A549 (cell line): ENCODE data around the gene MAD1L1. TPM values are rescaled to one million over a fixed set of nuclear protein-coding genes. Genes with fewer than 3 reads are reported as not detected.

Experiments used
- ATAC-seq, 2 experiments: fragments of 200-7000 bp in 1 of 2; fragments of >200 bp in 1 of 2; cut with Nextera tagmentation in 1 of 2; cut with Tn5 transposase in 1 of 2; 3 replicates each; pipeline versions ENCODE4 v1.8.0 to v1.9.1; 2018 to 2020; ENCODE audit warnings: mild to moderate bottlenecking in 1 of 2, moderate library complexity in 1 of 2
- CTCF ChIA-PET: fragments of 300-600 bp; sonication (Branson Sonifier 250); formaldehyde crosslinking; extraction: SDS; loops from one replicate; lab custom pipeline; 2021; ENCODE audit warnings: antibody characterized with exemption, inconsistent platforms; lab: Yijun Ruan, JAX
- POLR2A ChIA-PET: fragments of 350-600 bp; formaldehyde crosslinking; extraction: SDS; loops from one replicate; lab custom pipeline; 2021; ENCODE audit warnings: antibody characterized with exemption, inconsistent platforms; lab: Yijun Ruan, JAX
- DNase-seq, 2 experiments: peaks; one replicate each; pipeline versions ENCODE4 v3.0.0 to v3.0.0-alpha.2; 2011 to 2016; ENCODE audit warnings: low read depth in 1 of 2, low spot score in 1 of 2
- FAIRE-seq: peaks from 2 replicates; lab custom pipeline; 2011; peaks lifted over from hg19 to GRCh38; lab: Jason Lieb, UNC
- H3K27ac ChIP-seq, 2 experiments: fragments of >200 bp; sonication (Bioruptor Twin); formaldehyde crosslinking; 3 replicates each; pipeline ENCODE4 v1.5.1; 2016 to 2017
- H3K4me1 ChIP-seq: fragments of >200 bp; sonication (Bioruptor Twin); formaldehyde crosslinking; 3 replicates; pipeline ENCODE4 v1.6.1; 2016
- H3K4me2 ChIP-seq: fragments of >200 bp; sonication (Bioruptor Twin); formaldehyde crosslinking; 3 replicates; pipeline ENCODE4 v1.6.1; 2016
- H3K4me3 ChIP-seq: fragments of >200 bp; sonication (Bioruptor Twin); formaldehyde crosslinking; 3 replicates; pipeline ENCODE4 v1.5.1; 2016
- H3K9me3 ChIP-seq: fragments of >200 bp; sonication (Bioruptor Twin); formaldehyde crosslinking; 3 replicates; pipeline ENCODE4 v1.6.1; 2016
- BCL3 ChIP-seq: fragments of >200 bp; sonication (Bioruptor Twin); formaldehyde crosslinking; IDR thresholded peaks from 3 replicates; pipeline ENCODE4 v1.6.1; 2016
- CBX2 ChIP-seq: fragments of 200-600 bp; sonication (generic); IDR thresholded peaks from 2 replicates; pipeline ENCODE4 v1.6.1; 2016; ENCODE audit warnings: low read depth, mild to moderate bottlenecking, borderline replicate concordance
- CBX8 ChIP-seq: fragments of 200-600 bp; sonication (generic); IDR thresholded peaks from 2 replicates; pipeline ENCODE4 v1.6.1; 2016
- CHD2 ChIP-seq: fragments of 150-350 bp; IDR thresholded peaks from 2 replicates; pipeline ENCODE4 v1.6.1; 2014; ENCODE audit warnings: low read length; ENCODE audit not compliant: partially characterized antibody
- CHD4 ChIP-seq: fragments of 200-600 bp; sonication (generic); IDR thresholded peaks from 2 replicates; pipeline ENCODE4 v1.6.1; 2016; ENCODE audit warnings: antibody characterized with exemption, mild to moderate bottlenecking, borderline replicate concordance
- CTCF ChIP-seq: fragments of >200 bp; sonication (Bioruptor Twin); formaldehyde crosslinking; IDR thresholded peaks from 3 replicates; pipeline ENCODE4 v1.5.1; 2016
- E2F6 ChIP-seq: IDR thresholded peaks from 2 replicates; pipeline ENCODE4 v1.6.1; 2012; ENCODE audit warnings: low read depth, borderline replicate concordance
- ELK1 ChIP-seq: fragments of 150-350 bp; IDR thresholded peaks from 2 replicates; pipeline ENCODE4 v1.6.1; 2014; ENCODE audit warnings: low read depth, mild to moderate bottlenecking, low read length
- ESRRA ChIP-seq: fragments of 150-350 bp; IDR thresholded peaks from 2 replicates; pipeline ENCODE4 v1.6.1; 2014; ENCODE audit warnings: mild to moderate bottlenecking, low read length, borderline replicate concordance
- FOSB ChIP-seq: fragments of 250-450 bp; sonication (Bioruptor Pico); IDR thresholded peaks from 2 replicates; pipeline ENCODE4 v1.5.0; 2020; ENCODE audit warnings: mild to moderate bottlenecking, moderate library complexity
- GATA3 ChIP-seq: IDR thresholded peaks from 2 replicates; pipeline ENCODE4 v1.6.1; 2012; ENCODE audit warnings: borderline replicate concordance
- HMGXB4 ChIP-seq: fragments of 250-450 bp; sonication (Bioruptor Pico); IDR thresholded peaks from 2 replicates; pipeline ENCODE4 v1.5.0; 2021; ENCODE audit warnings: mild to moderate bottlenecking, moderate library complexity, borderline replicate concordance
- KDM5A ChIP-seq: fragments of 200-600 bp; sonication (generic); IDR thresholded peaks from 2 replicates; pipeline ENCODE4 v1.6.1; 2016; ENCODE audit warnings: antibody characterized with exemption, mild to moderate bottlenecking
- SMC3 ChIP-seq: fragments of >200 bp; sonication (Bioruptor Twin); formaldehyde crosslinking; IDR thresholded peaks from 3 replicates; pipeline ENCODE4 v1.6.1; 2018; ENCODE audit warnings: inconsistent platforms
- TFCP2L1 ChIP-seq: fragments of 250-450 bp; sonication (Bioruptor Pico); IDR thresholded peaks from 2 replicates; pipeline ENCODE4 v1.5.0; 2021; ENCODE audit warnings: mild to moderate bottlenecking
- USF2 ChIP-seq: fragments of 450-650 bp; IDR thresholded peaks from 2 replicates; pipeline ENCODE4 v1.6.1; 2014; ENCODE audit warnings: antibody characterized with exemption
- ZNF302 ChIP-seq: fragments of 250-450 bp; sonication (Bioruptor Pico); IDR thresholded peaks from 2 replicates; pipeline ENCODE4 v1.9.0; 2021; ENCODE audit warnings: inconsistent platforms, mild to moderate bottlenecking, moderate library complexity
- ZSCAN20 ChIP-seq: fragments of 250-450 bp; sonication (Bioruptor Pico); IDR thresholded peaks from 2 replicates; pipeline ENCODE4 v1.8.0; 2022; ENCODE audit warnings: mild to moderate bottlenecking, moderate library complexity
- WGBS: methylation state at CpG from one replicate; pipeline ENCODE4 v1.1.6; 2017; ENCODE audit errors: missing lambda C conversion rate; 5-methylcytosine and 5-hydroxymethylcytosine counted together
- polyA plus RNA-seq, 4 experiments: library from polyadenylated mRNA; depleted of rRNA in 3 of 4; stranded (reverse); fragments of >200 nt; fragmentation: RNase III in 1 of 4; extraction: RNeasy Plus Mini Kit Qiagen cat#74134 plus additional on column Dnase treatment in 1 of 4; gene quantifications; 2 replicates in 3 of 4; 3 replicates in 1 of 4; pipeline ENCODE4 v1.2.3, GENCODE V29; 2011 to 2017

MAD1L1 gene
- polyA plus RNA-seq, 2 of the 4 experiments (the other 2 are of a cell fraction), result 13.6 to 16.6 TPM

- H3K9me3 ChIP-seq, result no peaks in the 10 kb centered on the region
- no peaks in the 10 kb centered on the region for H3K4me1 ChIP-seq
- no peak for DNase-seq
- no peak for ATAC-seq
- CTCF ChIA-PET, result no interaction called here
- TF ChIP-seq HMGXB4, result no peak
- TF ChIP-seq E2F6, result no peak
- TF ChIP-seq ZSCAN20, result no peak
- no peak for TF ChIP-seq USF2
- no peak for TF ChIP-seq ZNF302 (CRISPR knock-in tag)
- no peak for TF ChIP-seq CHD4
- no peak for TF ChIP-seq CTCF
- no peak for TF ChIP-seq TFCP2L1 (CRISPR knock-in tag)
- no peak for TF ChIP-seq SMC3
- TF ChIP-seq ESRRA, result no peak
- no peak for TF ChIP-seq CHD2
- no peak for TF ChIP-seq GATA3
- no peak for TF ChIP-seq CBX2
- TF ChIP-seq CBX8, result no peak
- TF ChIP-seq BCL3, result no peak
- no peak overlapping the region for H3K27ac ChIP-seq
- WGBS, result 74% methylated on average over 6 of the region's 10 CpGs
- FAIRE-seq, result no peak
- POLR2A ChIA-PET, result no interaction called here
- H3K4me3 ChIP-seq, result no peak overlapping the region
- no peak overlapping the region for H3K4me2 ChIP-seq
These were observed 234.6 kb downstream of the MAD1L1 start for GRCh38 chr7:1998146-1998545.

GRCh38 chr7:1997537-1998076, 235.1 kb downstream of the MAD1L1 start:
- H3K4me3 ChIP-seq, result no peak overlapping the region
- DNase-seq, result no peak
- H3K27ac ChIP-seq, result no peak overlapping the region
- no peak for FAIRE-seq
- TF ChIP-seq ELK1 (no peak), CHD2 (no peak), FOSB (CRISPR knock-in tag) (no peak), KDM5A (no peak), CBX8 (no peak), ZSCAN20 (no peak), ESRRA (no peak)
- ATAC-seq, result no peak
- H3K4me2 ChIP-seq, result no peak overlapping the region
- H3K9me3 ChIP-seq, result no peaks in the 10 kb centered on the region
- no peaks in the 10 kb centered on the region for H3K4me1 ChIP-seq
- POLR2A ChIA-PET, result no interaction called here
- CTCF ChIA-PET, result interaction anchor here (1.0 kb wide), 1 partner anchor 11 kb away, joined by 3 read pairs; no protein-coding TSS in a partner anchor
- WGBS, result 84% methylated on average over 13 of the region's 15 CpGs
